IMR-90 (cell line): ENCODE measurements around the gene FBXL7. TPM values are rescaled to one million over a fixed set of nuclear protein-coding genes. Genes with fewer than 3 reads are reported as not detected.

ENCODE experiments used
- ATAC-seq: fragments of 200-7000 bp; cut with Tn5 transposase; 2 replicates; pipeline ENCODE4 v1.9.1; 2020; ENCODE audit warnings: low read depth, mild to moderate bottlenecking, moderate library complexity
- BruUV-seq: library from RNA; stranded (reverse); fragments of 400-500 nt; replicated peaks from 2 replicates; lab custom pipeline; 2021; lab: Mats Ljungman, UMichigan
- CTCF ChIA-PET: fragments of 300-600 bp; formaldehyde crosslinking; extraction: SDS; loops from one replicate; lab custom pipeline; 2021; ENCODE audit warnings: antibody characterized with exemption; lab: Yijun Ruan, JAX
- POLR2A ChIA-PET: fragments of 300-600 bp; sonication (Branson Sonifier 250); formaldehyde crosslinking; loops from one replicate; lab custom pipeline; 2022; ENCODE audit warnings: antibody characterized with exemption; ENCODE audit not compliant: unreplicated experiment; lab: Charles Lee
- DNase-seq: peaks from one replicate; pipeline ENCODE4 v3.0.0; 2013
- H2AFZ ChIP-seq: replicated peaks from 2 replicates; pipeline ENCODE3; 2013; ENCODE audit warnings: low read length, mild to moderate bottlenecking; ENCODE audit not compliant: poor library complexity
- H2AK5ac ChIP-seq: 2 replicates; pipeline ENCODE4 v1.6.1; 2013; ENCODE audit warnings: low read depth, low read length, inconsistent platforms
- H2AK9ac ChIP-seq: replicated peaks from 2 replicates; pipeline ENCODE3; 2013; ENCODE audit warnings: mild to moderate bottlenecking, low read depth, low read length, moderate library complexity; ENCODE audit not compliant: poor library complexity
- H2BK120ac ChIP-seq: 2 replicates; pipeline ENCODE4 v1.6.1; 2013; ENCODE audit warnings: low read depth, low read length, inconsistent platforms
- H2BK15ac ChIP-seq: 3 replicates; pipeline ENCODE4 v1.6.1; 2013; ENCODE audit warnings: low read depth, low read length, inconsistent platforms
- H2BK20ac ChIP-seq: 2 replicates; pipeline ENCODE4 v1.6.1; 2013; ENCODE audit warnings: low read depth, mild to moderate bottlenecking, inconsistent platforms, low read length, moderate library complexity
- H2BK5ac ChIP-seq: 2 replicates; pipeline ENCODE4 v1.6.1; 2013; ENCODE audit warnings: mild to moderate bottlenecking, low read depth, low read length, inconsistent platforms; ENCODE audit not compliant: poor library complexity, severe bottlenecking
- H3K14ac ChIP-seq: replicated peaks from 2 replicates; pipeline ENCODE4 v1.6.1; 2013; ENCODE audit warnings: low read depth, low read length, inconsistent platforms
- H3K18ac ChIP-seq: 2 replicates; pipeline ENCODE4 v1.6.1; 2013; ENCODE audit warnings: low read depth, low read length, control low read depth
- H3K23ac ChIP-seq: 2 replicates; pipeline ENCODE4 v1.6.1; 2013; ENCODE audit warnings: low read depth, low read length, inconsistent platforms
- H3K27ac ChIP-seq: 2 replicates; pipeline ENCODE4 v1.5.1; 2013; ENCODE audit warnings: mild to moderate bottlenecking, control low read depth, low read length; ENCODE audit not compliant: insufficient read depth
- H3K27me3 ChIP-seq: 2 replicates; pipeline ENCODE4 v1.6.1; 2013; ENCODE audit warnings: low read length; ENCODE audit not compliant: control insufficient read depth, insufficient read depth
- H3K36me3 ChIP-seq: 2 replicates; pipeline ENCODE4 v1.6.1; 2013; ENCODE audit warnings: low read length, mixed read lengths; ENCODE audit not compliant: control insufficient read depth, insufficient read depth
- H3K4ac ChIP-seq: 2 replicates; pipeline ENCODE4 v1.6.1; 2013; ENCODE audit warnings: low read depth, low read length, inconsistent platforms
- H3K4me1 ChIP-seq: 2 replicates; pipeline ENCODE4 v1.6.1; 2013; ENCODE audit warnings: low read length, mixed read lengths; ENCODE audit not compliant: control insufficient read depth, insufficient read depth
- H3K4me2 ChIP-seq: 2 replicates; pipeline ENCODE4 v1.6.1; 2013; ENCODE audit warnings: low read depth, mild to moderate bottlenecking, control low read depth, low read length, moderate library complexity
- H3K4me3 ChIP-seq: 2 replicates; pipeline ENCODE4 v1.5.1; 2013; ENCODE audit warnings: low read depth, mild to moderate bottlenecking, control low read depth, low read length, moderate library complexity; ENCODE audit not compliant: insufficient read depth
- H3K56ac ChIP-seq: 2 replicates; pipeline ENCODE4 v1.6.1; 2013; ENCODE audit warnings: low read length, inconsistent platforms; ENCODE audit not compliant: insufficient read depth; ENCODE audit errors: extremely low read depth
- H3K79me1 ChIP-seq, 2 experiments: 2 replicates each; pipeline ENCODE4 v1.6.1; 2013; ENCODE audit warnings: low read length in 2 of 2, inconsistent platforms in 1 of 2, low read depth in 1 of 2
- H3K9ac ChIP-seq: 2 replicates; pipeline ENCODE4 v1.6.1; 2013; ENCODE audit warnings: low read depth, low read length, control low read depth
- H3K9me1 ChIP-seq: 2 replicates; pipeline ENCODE4 v1.6.1; 2013; ENCODE audit warnings: low read length, inconsistent platforms; ENCODE audit not compliant: insufficient read depth
- H3K9me3 ChIP-seq: 2 replicates; pipeline ENCODE4 v1.6.1; 2013; ENCODE audit warnings: low read length; ENCODE audit not compliant: control insufficient read depth, insufficient read depth
- H4K20me1 ChIP-seq: 2 replicates; pipeline ENCODE4 v1.6.1; 2013; ENCODE audit warnings: low read length, inconsistent platforms; ENCODE audit not compliant: insufficient read depth
- H4K5ac ChIP-seq: 2 replicates; pipeline ENCODE4 v1.6.1; 2013; ENCODE audit warnings: mild to moderate bottlenecking, low read depth, low read length, control low read depth
- H4K8ac ChIP-seq, 2 experiments: 2 replicates each; pipeline ENCODE4 v1.6.1; 2013; ENCODE audit warnings: low read depth in 2 of 2, low read length in 2 of 2, control low read depth in 1 of 2, inconsistent platforms in 1 of 2
- H4K91ac ChIP-seq: 2 replicates; pipeline ENCODE4 v1.6.1; 2013; ENCODE audit warnings: low read depth, low read length, inconsistent platforms; ENCODE audit not compliant: insufficient read depth
- BHLHE40 ChIP-seq: fragments of 150-350 bp; IDR thresholded peaks from 2 replicates; pipeline ENCODE4 v1.6.1; 2016; ENCODE audit warnings: mild to moderate bottlenecking, low read depth, low read length
- CEBPB ChIP-seq: IDR thresholded peaks from 2 replicates; pipeline ENCODE4 v1.6.1; 2012; ENCODE audit warnings: low read depth, low read length, improper control_type of control experiment
- CHD1 ChIP-seq: IDR thresholded peaks from 2 replicates; pipeline ENCODE4 v1.6.1; 2012; ENCODE audit warnings: low read depth, low read length, improper control_type of control experiment
- CTCF ChIP-seq: conservative IDR thresholded peaks from 2 replicates; pipeline ENCODE4 v1.5.1; 2012; ENCODE audit warnings: mild to moderate bottlenecking, low read depth, low read length, improper control_type of control experiment
- FOS ChIP-seq: fragments of 150-350 bp; IDR thresholded peaks from 2 replicates; pipeline ENCODE4 v1.6.1; 2016; ENCODE audit warnings: low read depth, low read length
- MAFK ChIP-seq: IDR thresholded peaks from 2 replicates; pipeline ENCODE4 v1.6.1; 2012; ENCODE audit warnings: low read depth, low read length, improper control_type of control experiment
- MAZ ChIP-seq: IDR thresholded peaks from 2 replicates; pipeline ENCODE4 v1.6.1; 2012; ENCODE audit warnings: low read depth, mild to moderate bottlenecking, low read length, improper control_type of control experiment, moderate library complexity, borderline replicate concordance
- MXI1 ChIP-seq: IDR thresholded peaks from 2 replicates; pipeline ENCODE4 v1.6.1; 2012; ENCODE audit warnings: low read depth, mild to moderate bottlenecking, low read length, moderate library complexity, borderline replicate concordance
- NFE2L2 ChIP-seq: fragments of 150-350 bp; IDR thresholded peaks from 2 replicates; pipeline ENCODE4 v1.6.1; 2016; ENCODE audit warnings: low read depth, mild to moderate bottlenecking, low read length
- POLR2A ChIP-seq: IDR thresholded peaks from 2 replicates; pipeline ENCODE4 v1.6.1; 2012; ENCODE audit warnings: mild to moderate bottlenecking, low read depth, low read length
- RAD21 ChIP-seq: IDR thresholded peaks from 2 replicates; pipeline ENCODE4 v1.6.1; 2012; ENCODE audit warnings: low read length, improper control_type of control experiment
- RCOR1 ChIP-seq: IDR thresholded peaks from 2 replicates; pipeline ENCODE4 v1.6.1; 2012; ENCODE audit warnings: mild to moderate bottlenecking, low read length, improper control_type of control experiment; ENCODE audit not compliant: insufficient replicate concordance
- RFX5 ChIP-seq: IDR thresholded peaks from 2 replicates; pipeline ENCODE4 v1.8.0; 2012; ENCODE audit warnings: low read depth, mild to moderate bottlenecking, low read length, moderate library complexity
- SMC3 ChIP-seq: fragments of 150-350 bp; IDR thresholded peaks from 2 replicates; pipeline ENCODE4 v1.6.1; 2016; ENCODE audit warnings: low read depth, mild to moderate bottlenecking, antibody characterized with exemption, low read length, moderate library complexity
- WGBS, 2 experiments: methylation state at CpG; one replicate each; pipeline versions ENCODE4 v1.1.5 to v1.1.7; 2013; ENCODE audit warnings: missing lambda C conversion rate in 2 of 2; ENCODE audit not compliant: insufficient read length in 1 of 2; ENCODE audit errors: extremely low coverage in 2 of 2; 5-methylcytosine and 5-hydroxymethylcytosine counted together
- dilution Hi-C: fragments of 300-500 bp; cut with HindIII; formaldehyde crosslinking; loops from one replicate; pipeline ENCODE4 v1.14.3; 2018; ENCODE audit warnings: low sequenced_read_pairs; ENCODE audit not compliant: unreplicated experiment
- in situ Hi-C: fragments of 300-500 bp; cut with MboI; formaldehyde crosslinking; loops from 3 replicates; pipeline ENCODE4 v1.14.3; 2019; ENCODE audit warnings: low sequenced_read_pairs, inconsistent platforms, mixed read lengths
- intact Hi-C: fragments of 100-400 bp; cut with micrococcal nuclease; formaldehyde crosslinking; loops from 2 replicates; pipeline ENCODE4 v1.10.0; 2022
- polyA plus RNA-seq, 3 experiments: library from polyadenylated mRNA; depleted of rRNA; stranded (reverse); fragments of >200 nt; gene quantifications; 2 replicates each; pipeline ENCODE4 v1.2.3, GENCODE V29; 2012; ENCODE audit warnings: low replicate concordance in 1 of 3
- total RNA-seq: library from RNA; depleted of rRNA; stranded (reverse); fragments of >200 nt; gene quantifications from 2 replicates; pipeline ENCODE4 v1.2.3, GENCODE V29; 2012
- TF ChIP-seq, protein P1 (sequence below): fragments of 150-350 bp; IDR thresholded peaks from 2 replicates; pipeline ENCODE4 v1.6.1; 2016; ENCODE audit warnings: low read depth, mild to moderate bottlenecking, low read length, moderate library complexity, borderline replicate concordance

Gene FBXL7
- total and polyA plus RNA-seq, 2 of the 4 experiments (the other 2 are of a cell fraction) = 4.1 to 10.2 TPM

- no TSS peak for BruUV-seq
- no peak overlapping the region for H4K8ac ChIP-seq
- dilution Hi-C loops = no loop called here
- no peak overlapping the region for H3K56ac ChIP-seq
- no peak overlapping the region for H2AK5ac ChIP-seq
- no peak overlapping the region for H2AK9ac ChIP-seq
- H2AFZ ChIP-seq = no peak overlapping the region
- peaks cover 25 to 27% of the 10 kb centered on the region in 2 experiments; a peak in 3 of 4 replicates for H3K79me1 ChIP-seq
- no peak overlapping the region for H3K9ac ChIP-seq
- CTCF ChIA-PET = no interaction called here
- no peak overlapping the region for H2BK20ac ChIP-seq
- H4K5ac ChIP-seq = no peak overlapping the region
- no peaks in the 10 kb centered on the region; the same call in 1 of the 2 replicates for H3K36me3 ChIP-seq
- no peak overlapping the region for H3K4me2 ChIP-seq
- H3K9me1 ChIP-seq = peaks cover 7% of the 10 kb centered on the region; the same call in 1 of the 2 replicates
- POLR2A ChIA-PET = no interaction called here
- H2BK120ac ChIP-seq = no peak overlapping the region
- H2BK5ac ChIP-seq = no peak overlapping the region
- ATAC-seq (no peak), DNase-seq (no peak)
- no peak overlapping the region for H3K27ac ChIP-seq
- no peak overlapping the region for H4K91ac ChIP-seq
- H3K9me3 ChIP-seq = no peaks in the 10 kb centered on the region
- H3K4ac ChIP-seq = no peak overlapping the region
- no peaks in the 10 kb centered on the region for H3K27me3 ChIP-seq
- no peak overlapping the region for H3K4me3 ChIP-seq
- no peak overlapping the region for H3K14ac ChIP-seq
- H3K18ac ChIP-seq = no peak overlapping the region
- H3K23ac ChIP-seq = no peak overlapping the region
- TF ChIP-seq RCOR1 (no peak), FOS (no peak), CHD1 (no peak), MAZ (no peak), MAFK (no peak), BHLHE40 (no peak), CTCF (no peak), MXI1 (no peak), RAD21 (no peak), RFX5 (no peak), POLR2A (no peak), CEBPB (no peak), NFE2L2 (no peak), SMC3 (no peak)
- TF ChIP-seq, protein P1, sequence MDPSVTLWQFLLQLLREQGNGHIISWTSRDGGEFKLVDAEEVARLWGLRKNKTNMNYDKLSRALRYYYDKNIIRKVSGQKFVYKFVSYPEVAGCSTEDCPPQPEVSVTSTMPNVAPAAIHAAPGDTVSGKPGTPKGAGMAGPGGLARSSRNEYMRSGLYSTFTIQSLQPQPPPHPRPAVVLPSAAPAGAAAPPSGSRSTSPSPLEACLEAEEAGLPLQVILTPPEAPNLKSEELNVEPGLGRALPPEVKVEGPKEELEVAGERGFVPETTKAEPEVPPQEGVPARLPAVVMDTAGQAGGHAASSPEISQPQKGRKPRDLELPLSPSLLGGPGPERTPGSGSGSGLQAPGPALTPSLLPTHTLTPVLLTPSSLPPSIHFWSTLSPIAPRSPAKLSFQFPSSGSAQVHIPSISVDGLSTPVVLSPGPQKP = no peak
- no peaks in the 10 kb centered on the region for H4K20me1 ChIP-seq
- no CpG with 5 or more reads among the region's 3 CpGs for WGBS, 2 experiments
- no peaks in the 10 kb centered on the region for H3K4me1 ChIP-seq
- no peak overlapping the region for H2BK15ac ChIP-seq
- in situ Hi-C loops = no loop called here
- intact Hi-C loops = no loop called here
Observed at GRCh38 chr5:15609076-15609725, 109.2 kb downstream of the FBXL7 start.
